IMR-90 (cell line): Measurements from ENCODE around the gene GALM. TPM values are rescaled to one million over a fixed set of nuclear protein-coding genes. Genes with fewer than 3 reads are reported as not detected.

Experiments used
- ATAC-seq: fragments of 200-7000 bp; cut with Tn5 transposase; 2 replicates; pipeline ENCODE4 v1.9.1; 2020; ENCODE audit warnings: low read depth, mild to moderate bottlenecking, moderate library complexity
- BruUV-seq: library from RNA; stranded (reverse); fragments of 400-500 nt; replicated peaks from 2 replicates; lab custom pipeline; 2021; lab: Mats Ljungman, UMichigan
- CTCF ChIA-PET: fragments of 300-600 bp; formaldehyde crosslinking; extraction: SDS; loops from one replicate; lab custom pipeline; 2021; ENCODE audit warnings: antibody characterized with exemption; lab: Yijun Ruan, JAX
- POLR2A ChIA-PET: fragments of 300-600 bp; sonication (Branson Sonifier 250); formaldehyde crosslinking; loops from one replicate; lab custom pipeline; 2022; ENCODE audit warnings: antibody characterized with exemption; ENCODE audit not compliant: unreplicated experiment; lab: Charles Lee
- DNase-seq: peaks from one replicate; pipeline ENCODE4 v3.0.0; 2013
- H2AFZ ChIP-seq: replicated peaks from 2 replicates; pipeline ENCODE3; 2013; ENCODE audit warnings: low read length, mild to moderate bottlenecking; ENCODE audit not compliant: poor library complexity
- H2AK5ac ChIP-seq: 2 replicates; pipeline ENCODE4 v1.6.1; 2013; ENCODE audit warnings: low read depth, low read length, inconsistent platforms
- H2AK9ac ChIP-seq: replicated peaks from 2 replicates; pipeline ENCODE3; 2013; ENCODE audit warnings: mild to moderate bottlenecking, low read depth, low read length, moderate library complexity; ENCODE audit not compliant: poor library complexity
- H2BK120ac ChIP-seq: 2 replicates; pipeline ENCODE4 v1.6.1; 2013; ENCODE audit warnings: low read depth, low read length, inconsistent platforms
- H2BK15ac ChIP-seq: 3 replicates; pipeline ENCODE4 v1.6.1; 2013; ENCODE audit warnings: low read depth, low read length, inconsistent platforms
- H2BK20ac ChIP-seq: 2 replicates; pipeline ENCODE4 v1.6.1; 2013; ENCODE audit warnings: low read depth, mild to moderate bottlenecking, inconsistent platforms, low read length, moderate library complexity
- H2BK5ac ChIP-seq: 2 replicates; pipeline ENCODE4 v1.6.1; 2013; ENCODE audit warnings: mild to moderate bottlenecking, low read depth, low read length, inconsistent platforms; ENCODE audit not compliant: poor library complexity, severe bottlenecking
- H3K14ac ChIP-seq: replicated peaks from 2 replicates; pipeline ENCODE4 v1.6.1; 2013; ENCODE audit warnings: low read depth, low read length, inconsistent platforms
- H3K18ac ChIP-seq: 2 replicates; pipeline ENCODE4 v1.6.1; 2013; ENCODE audit warnings: low read depth, low read length, control low read depth
- H3K23ac ChIP-seq: 2 replicates; pipeline ENCODE4 v1.6.1; 2013; ENCODE audit warnings: low read depth, low read length, inconsistent platforms
- H3K27ac ChIP-seq: 2 replicates; pipeline ENCODE4 v1.5.1; 2013; ENCODE audit warnings: mild to moderate bottlenecking, control low read depth, low read length; ENCODE audit not compliant: insufficient read depth
- H3K27me3 ChIP-seq: 2 replicates; pipeline ENCODE4 v1.6.1; 2013; ENCODE audit warnings: low read length; ENCODE audit not compliant: control insufficient read depth, insufficient read depth
- H3K36me3 ChIP-seq: 2 replicates; pipeline ENCODE4 v1.6.1; 2013; ENCODE audit warnings: low read length, mixed read lengths; ENCODE audit not compliant: control insufficient read depth, insufficient read depth
- H3K4ac ChIP-seq: 2 replicates; pipeline ENCODE4 v1.6.1; 2013; ENCODE audit warnings: low read depth, low read length, inconsistent platforms
- H3K4me1 ChIP-seq: 2 replicates; pipeline ENCODE4 v1.6.1; 2013; ENCODE audit warnings: low read length, mixed read lengths; ENCODE audit not compliant: control insufficient read depth, insufficient read depth
- H3K4me2 ChIP-seq: 2 replicates; pipeline ENCODE4 v1.6.1; 2013; ENCODE audit warnings: low read depth, mild to moderate bottlenecking, control low read depth, low read length, moderate library complexity
- H3K4me3 ChIP-seq: 2 replicates; pipeline ENCODE4 v1.5.1; 2013; ENCODE audit warnings: low read depth, mild to moderate bottlenecking, control low read depth, low read length, moderate library complexity; ENCODE audit not compliant: insufficient read depth
- H3K56ac ChIP-seq: 2 replicates; pipeline ENCODE4 v1.6.1; 2013; ENCODE audit warnings: low read length, inconsistent platforms; ENCODE audit not compliant: insufficient read depth; ENCODE audit errors: extremely low read depth
- H3K79me1 ChIP-seq, 2 experiments: 2 replicates each; pipeline ENCODE4 v1.6.1; 2013; ENCODE audit warnings: low read length in 2 of 2, inconsistent platforms in 1 of 2, low read depth in 1 of 2
- H3K9ac ChIP-seq: 2 replicates; pipeline ENCODE4 v1.6.1; 2013; ENCODE audit warnings: low read depth, low read length, control low read depth
- H3K9me1 ChIP-seq: 2 replicates; pipeline ENCODE4 v1.6.1; 2013; ENCODE audit warnings: low read length, inconsistent platforms; ENCODE audit not compliant: insufficient read depth
- H3K9me3 ChIP-seq: 2 replicates; pipeline ENCODE4 v1.6.1; 2013; ENCODE audit warnings: low read length; ENCODE audit not compliant: control insufficient read depth, insufficient read depth
- H4K20me1 ChIP-seq: 2 replicates; pipeline ENCODE4 v1.6.1; 2013; ENCODE audit warnings: low read length, inconsistent platforms; ENCODE audit not compliant: insufficient read depth
- H4K5ac ChIP-seq: 2 replicates; pipeline ENCODE4 v1.6.1; 2013; ENCODE audit warnings: mild to moderate bottlenecking, low read depth, low read length, control low read depth
- H4K8ac ChIP-seq, 2 experiments: 2 replicates each; pipeline ENCODE4 v1.6.1; 2013; ENCODE audit warnings: low read depth in 2 of 2, low read length in 2 of 2, control low read depth in 1 of 2, inconsistent platforms in 1 of 2
- H4K91ac ChIP-seq: 2 replicates; pipeline ENCODE4 v1.6.1; 2013; ENCODE audit warnings: low read depth, low read length, inconsistent platforms; ENCODE audit not compliant: insufficient read depth
- whole genome bisulfite sequencing, 2 experiments: methylation state at CpG; one replicate each; pipeline versions ENCODE4 v1.1.5 to v1.1.7; 2013; ENCODE audit warnings: missing lambda C conversion rate in 2 of 2; ENCODE audit not compliant: insufficient read length in 1 of 2; ENCODE audit errors: extremely low coverage in 2 of 2; 5-methylcytosine and 5-hydroxymethylcytosine counted together
- dilution Hi-C: fragments of 300-500 bp; cut with HindIII; formaldehyde crosslinking; loops from one replicate; pipeline ENCODE4 v1.14.3; 2018; ENCODE audit warnings: low sequenced_read_pairs; ENCODE audit not compliant: unreplicated experiment
- in situ Hi-C: fragments of 300-500 bp; cut with MboI; formaldehyde crosslinking; loops from 3 replicates; pipeline ENCODE4 v1.14.3; 2019; ENCODE audit warnings: low sequenced_read_pairs, inconsistent platforms, mixed read lengths
- intact Hi-C: fragments of 100-400 bp; cut with micrococcal nuclease; formaldehyde crosslinking; loops from 2 replicates; pipeline ENCODE4 v1.10.0; 2022
- polyA plus RNA-seq, 3 experiments: library from polyadenylated mRNA; depleted of rRNA; stranded (reverse); fragments of >200 nt; gene quantifications; 2 replicates each; pipeline ENCODE4 v1.2.3, GENCODE V29; 2012; ENCODE audit warnings: low replicate concordance in 1 of 3
- total RNA-seq: library from RNA; depleted of rRNA; stranded (reverse); fragments of >200 nt; gene quantifications from 2 replicates; pipeline ENCODE4 v1.2.3, GENCODE V29; 2012
- TF ChIP-seq, protein P1 (sequence below): fragments of 150-350 bp; IDR thresholded peaks from 2 replicates; pipeline ENCODE4 v1.6.1; 2017; ENCODE audit warnings: mild to moderate bottlenecking, antibody characterized with exemption, low read length, low read depth

GALM gene
- total and polyA plus RNA-seq, 2 of the 4 experiments (the other 2 are of a cell fraction): 12.1 to 24.2 TPM

DNA sequence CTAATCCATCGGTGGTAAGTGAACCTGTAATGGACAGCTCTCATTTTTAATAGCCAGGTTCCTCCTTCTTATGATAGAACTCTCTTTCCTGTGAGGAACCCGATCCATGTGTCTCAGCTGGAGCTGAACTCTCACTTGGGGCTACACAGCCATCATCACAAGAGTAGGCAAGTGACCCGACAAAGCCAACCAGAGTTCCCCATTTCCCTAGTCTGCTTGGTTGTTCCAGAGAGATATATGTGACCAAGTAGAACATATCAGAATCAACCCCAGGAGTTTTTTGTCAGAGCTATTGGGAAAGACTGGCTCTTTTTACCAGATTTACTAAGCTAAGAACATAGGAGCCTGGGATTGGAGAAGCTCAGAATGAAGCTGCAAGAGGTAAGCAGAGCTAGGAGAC is 48.6 kb upstream of the GALM start:
- no peak overlapping the region for H4K91ac ChIP-seq
- BruUV-seq: no TSS peak
- ChIA-PET POLR2A (no interaction called here), CTCF (interaction anchor here (0.7 kb wide), 1 partner anchor 135 kb away, joined by 3 read pairs; no protein-coding TSS in a partner anchor)
- no peak overlapping the region for H3K23ac ChIP-seq
- ATAC-seq: no peak
- dilution Hi-C loops: no loop called here
- no peak overlapping the region for H2AFZ ChIP-seq
- H2BK5ac ChIP-seq: no peak overlapping the region
- no CpG with 5 or more reads among the region's 3 CpGs for WGBS, 2 experiments
- no peak overlapping the region for H2BK20ac ChIP-seq
- H3K18ac ChIP-seq: no peak overlapping the region
- H2BK120ac ChIP-seq: no peak overlapping the region
- H3K27me3 ChIP-seq: peaks cover 5% of the 10 kb centered on the region
- H2AK5ac ChIP-seq: no peak overlapping the region
- H3K4ac ChIP-seq: no peak overlapping the region
- no peak overlapping the region for H4K8ac ChIP-seq
- H3K36me3 ChIP-seq: no peaks in the 10 kb centered on the region
- H3K79me1 ChIP-seq: no peaks in the 10 kb centered on the region
- no peak overlapping the region for H3K4me2 ChIP-seq
- H4K20me1 ChIP-seq: no peaks in the 10 kb centered on the region
- in situ Hi-C loops: no loop called here
- H2AK9ac ChIP-seq: no peak overlapping the region
- H3K9ac ChIP-seq: no peak overlapping the region
- H3K56ac ChIP-seq: no peak overlapping the region
- TF ChIP-seq, protein P1, sequence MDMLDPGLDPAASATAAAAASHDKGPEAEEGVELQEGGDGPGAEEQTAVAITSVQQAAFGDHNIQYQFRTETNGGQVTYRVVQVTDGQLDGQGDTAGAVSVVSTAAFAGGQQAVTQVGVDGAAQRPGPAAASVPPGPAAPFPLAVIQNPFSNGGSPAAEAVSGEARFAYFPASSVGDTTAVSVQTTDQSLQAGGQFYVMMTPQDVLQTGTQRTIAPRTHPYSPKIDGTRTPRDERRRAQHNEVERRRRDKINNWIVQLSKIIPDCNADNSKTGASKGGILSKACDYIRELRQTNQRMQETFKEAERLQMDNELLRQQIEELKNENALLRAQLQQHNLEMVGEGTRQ: no peak
- no peaks in the 10 kb centered on the region for H3K9me1 ChIP-seq
- DNase-seq: no peak
- no peaks in the 10 kb centered on the region; the same call in 1 of the 2 replicates for H3K4me1 ChIP-seq
- H3K27ac ChIP-seq: no peak overlapping the region
- no peaks in the 10 kb centered on the region for H3K9me3 ChIP-seq
- no peak overlapping the region for H4K5ac ChIP-seq
- no peak overlapping the region for H2BK15ac ChIP-seq
- no peak overlapping the region for H3K14ac ChIP-seq
- intact Hi-C loops: no loop called here
- no peak overlapping the region for H3K4me3 ChIP-seq
